ENCODE data around the gene HHLA2. TPM values are rescaled to one million over a fixed set of nuclear protein-coding genes. Genes with fewer than 3 reads are reported as not detected.

Gene HHLA2
- total RNA-seq (2022; extraction: Qiagen RNA extraction; ENCODE audit: low read depth), result 0.03 to 0.12 TPM in 2 of 5 replicates, not detected in the others

GRCh38 chr3:108296239-108296638, at the start of gene HHLA2:
TSS of gene HHLA2 (plus strand) at chr3:108296548. CDS start at chr3:108351814, 55,266 bp downstream.

Other genes with a start within 250 kb of the HHLA2 start
- 40.8 to 44.3 TPM (median 42.5 TPM) in 5 replicates for gene CD47, start 205.5 kb upstream of the HHLA2 start, total RNA-seq (2022; extraction: Qiagen RNA extraction; ENCODE audit: low read depth)
- 40.2 to 62.4 TPM (median 42.6 TPM) in 5 replicates for gene IFT57, start 74.1 kb upstream of the HHLA2 start, total RNA-seq (2022; extraction: Qiagen RNA extraction; ENCODE audit: low read depth)
- 0.16 to 0.27 TPM (median 0.24 TPM) in 5 replicates for gene MYH15, start 214.0 kb downstream of the HHLA2 start, total RNA-seq (2022; extraction: Qiagen RNA extraction; ENCODE audit: low read depth)